Caco-2 (cell line): ENCODE measurements around the gene GDA. TPM values are rescaled to one million over a fixed set of nuclear protein-coding genes. Genes with fewer than 3 reads are reported as not detected.
A peak's percentile ranks its signal among the peaks of the same experiment; 100 is the strongest.

Experiments used
- BruUV-seq: library from RNA; stranded (reverse); fragments of 400-500 nt; replicated peaks from 2 replicates; lab custom pipeline; 2021; lab: Mats Ljungman, UMichigan
- CTCF ChIA-PET: fragments of 300-600 bp; sonication (Branson Sonifier 250); formaldehyde crosslinking; loops from one replicate; lab custom pipeline; 2022; ENCODE audit warnings: antibody characterized with exemption; lab: Charles Lee
- POLR2A ChIA-PET: fragments of 300-600 bp; sonication (Branson Sonifier 250); formaldehyde crosslinking; loops from one replicate; lab custom pipeline; 2022; ENCODE audit warnings: antibody characterized with exemption; lab: Charles Lee
- DNase-seq, 2 experiments: peaks; one replicate each; pipeline versions ENCODE4 v3.0.0 to v3.0.0-alpha.2; 2020 to 2022
- H3K27me3 ChIP-seq: replicated peaks from 2 replicates; pipeline ENCODE4 v1.6.0; 2011; ENCODE audit warnings: low read length; ENCODE audit not compliant: control insufficient read depth, insufficient read depth
- H3K36me3 ChIP-seq: 2 replicates; pipeline ENCODE4 v1.5.1; 2011; ENCODE audit warnings: low read length; ENCODE audit not compliant: control insufficient read depth, insufficient read depth
- H3K4me1 ChIP-seq: fragments of 250-450 bp; sonication (Bioruptor Pico); 2 replicates; pipeline ENCODE4 v1.5.1; 2020; ENCODE audit warnings: mild to moderate bottlenecking
- H3K4me3 ChIP-seq: 2 replicates; pipeline ENCODE4 v1.5.1; 2011; ENCODE audit warnings: low read depth, mild to moderate bottlenecking, control low read depth, low read length
- H3K9me3 ChIP-seq: fragments of 250-450 bp; sonication (Bioruptor Pico); 2 replicates; pipeline ENCODE4 v1.5.1; 2020; ENCODE audit warnings: mild to moderate bottlenecking, moderate library complexity
- H3K27ac Mint-ChIP-seq: one replicate; pipeline ENCODE4 v1.8.0; 2022; ENCODE audit warnings: mixed read lengths; ENCODE audit not compliant: unreplicated experiment
- H3K27me3 Mint-ChIP-seq: one replicate; pipeline ENCODE4 v1.8.0; 2022; ENCODE audit warnings: mixed read lengths; ENCODE audit not compliant: insufficient read depth, unreplicated experiment
- H3K36me3 Mint-ChIP-seq: one replicate; pipeline ENCODE4 v1.8.0; 2022; ENCODE audit warnings: mild to moderate bottlenecking, mixed read lengths; ENCODE audit not compliant: insufficient read depth, unreplicated experiment
- H3K4me1 Mint-ChIP-seq: one replicate; pipeline ENCODE4 v1.8.0; 2022; ENCODE audit warnings: low read depth, mixed read lengths; ENCODE audit not compliant: unreplicated experiment
- H3K4me3 Mint-ChIP-seq: one replicate; pipeline ENCODE4 v1.8.0; 2022; ENCODE audit warnings: mild to moderate bottlenecking, moderate library complexity, mixed read lengths; ENCODE audit not compliant: unreplicated experiment
- H3K9me3 Mint-ChIP-seq: one replicate; pipeline ENCODE4 v1.8.0; 2022; ENCODE audit warnings: mixed read lengths; ENCODE audit not compliant: unreplicated experiment
- intact Hi-C: fragments of 100-400 bp; cut with micrococcal nuclease; formaldehyde crosslinking; loops from one replicate; pipeline ENCODE4 v1.10.0; 2022; ENCODE audit not compliant: unreplicated experiment
- total RNA-seq: library from RNA; stranded (reverse); gene quantifications from 2 replicates; pipeline ENCODE4 v1.2.3, GENCODE V29; 2022
- TF ChIP-seq, protein P1 (sequence below), 2 experiments: fragments of 200-600 bp in 1 of 2; IDR thresholded peaks; 1 replicate in 1 of 2; 2 replicates in 1 of 2; pipeline versions ENCODE4 v1.5.1 to v1.8.0; 2011 to 2022; ENCODE audit warnings: antibody characterized with exemption in 1 of 2, control low read depth in 1 of 2, inconsistent platforms in 1 of 2, low read depth in 1 of 2, low read length in 1 of 2, mild to moderate bottlenecking in 1 of 2, moderate library complexity in 1 of 2; ENCODE audit not compliant: insufficient read depth in 1 of 2, severe bottlenecking in 1 of 2, unreplicated experiment in 1 of 2

GDA gene
- total RNA-seq, 1 experiment from 2014 or later, result 3.1 TPM

DNA sequence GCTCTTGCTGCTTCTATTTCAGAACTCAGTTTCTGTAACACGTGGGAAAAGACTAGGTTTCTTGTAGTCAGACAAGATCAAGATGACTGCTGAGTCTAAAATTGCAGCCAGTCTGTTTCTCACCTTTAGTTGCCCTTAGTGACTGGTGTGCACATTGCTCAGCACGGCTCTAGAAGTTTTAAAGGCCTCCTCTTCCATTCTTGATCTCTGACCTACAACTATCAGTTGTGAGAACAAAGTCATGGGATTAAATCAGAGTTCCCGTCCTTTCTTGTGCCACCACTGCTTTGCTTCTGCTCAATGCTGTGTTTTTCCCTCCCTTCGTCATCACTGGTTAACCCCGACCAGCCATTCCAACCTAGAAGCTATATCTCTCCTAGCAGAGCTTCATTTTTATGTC lies 52.8 kb downstream of the GDA start:
- ChIA-PET CTCF (no interaction called here), POLR2A (no interaction called here)
- no peaks in the 10 kb centered on the region for H3K27me3 Mint-ChIP-seq
- peaks cover 8% of the 10 kb centered on the region for H3K4me1 Mint-ChIP-seq
- H3K27ac Mint-ChIP-seq, result no peak overlapping the region
- Histone ChIP-seq H3K36me3 (no peaks in the 10 kb centered on the region), H3K27me3 (no peaks in the 10 kb centered on the region), H3K9me3 (no peaks in the 10 kb centered on the region), H3K4me3 (no peak overlapping the region), H3K4me1 (no peaks in the 10 kb centered on the region)
- BruUV-seq, result no TSS peak
- H3K4me3 Mint-ChIP-seq, result no peak overlapping the region
- DNase-seq, result no peak
- TF ChIP-seq, protein P1, sequence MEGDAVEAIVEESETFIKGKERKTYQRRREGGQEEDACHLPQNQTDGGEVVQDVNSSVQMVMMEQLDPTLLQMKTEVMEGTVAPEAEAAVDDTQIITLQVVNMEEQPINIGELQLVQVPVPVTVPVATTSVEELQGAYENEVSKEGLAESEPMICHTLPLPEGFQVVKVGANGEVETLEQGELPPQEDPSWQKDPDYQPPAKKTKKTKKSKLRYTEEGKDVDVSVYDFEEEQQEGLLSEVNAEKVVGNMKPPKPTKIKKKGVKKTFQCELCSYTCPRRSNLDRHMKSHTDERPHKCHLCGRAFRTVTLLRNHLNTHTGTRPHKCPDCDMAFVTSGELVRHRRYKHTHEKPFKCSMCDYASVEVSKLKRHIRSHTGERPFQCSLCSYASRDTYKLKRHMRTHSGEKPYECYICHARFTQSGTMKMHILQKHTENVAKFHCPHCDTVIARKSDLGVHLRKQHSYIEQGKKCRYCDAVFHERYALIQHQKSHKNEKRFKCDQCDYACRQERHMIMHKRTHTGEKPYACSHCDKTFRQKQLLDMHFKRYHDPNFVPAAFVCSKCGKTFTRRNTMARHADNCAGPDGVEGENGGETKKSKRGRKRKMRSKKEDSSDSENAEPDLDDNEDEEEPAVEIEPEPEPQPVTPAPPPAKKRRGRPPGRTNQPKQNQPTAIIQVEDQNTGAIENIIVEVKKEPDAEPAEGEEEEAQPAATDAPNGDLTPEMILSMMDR (IDR thresholded peaks at IDR 0.05; ENCODE audit: insufficient read depth in 1 of 2, low read depth in 1 of 2, low read length in 1 of 2, severe bottlenecking in 1 of 2, unreplicated experiment in 1 of 2), result no peak
- H3K36me3 Mint-ChIP-seq, result peaks cover 6% of the 10 kb centered on the region
- intact Hi-C loops, result loop anchor here (5.0 kb wide), 1 partner anchor 165 kb away; no protein-coding TSS in a partner anchor
- no peaks in the 10 kb centered on the region for H3K9me3 Mint-ChIP-seq

GRCh38 chr9:72203205-72203803 lies 54.1 kb downstream of the GDA start:
- Mint-ChIP-seq H3K27ac (no peak overlapping the region), H3K27me3 (no peaks in the 10 kb centered on the region), H3K4me1 (peaks cover 12% of the 10 kb centered on the region), H3K4me3 (no peak overlapping the region), H3K9me3 (no peaks in the 10 kb centered on the region), H3K36me3 (peaks cover 6% of the 10 kb centered on the region)
- no TSS peak for BruUV-seq
- TF ChIP-seq, protein P1 (IDR thresholded peaks at IDR 0.05; ENCODE audit: insufficient read depth in 1 of 2, low read depth in 1 of 2, low read length in 1 of 2, severe bottlenecking in 1 of 2, unreplicated experiment in 1 of 2), result peak; percentile 27 to 37
- ChIA-PET CTCF (no interaction called here), POLR2A (no interaction called here)
- Histone ChIP-seq H3K9me3 (no peaks in the 10 kb centered on the region), H3K27me3 (no peaks in the 10 kb centered on the region), H3K4me3 (no peak overlapping the region), H3K4me1 (no peaks in the 10 kb centered on the region), H3K36me3 (no peaks in the 10 kb centered on the region)
- peak in 1 of 2 experiments; percentile 11 for DNase-seq
- intact Hi-C loops, result loop anchor here (1.0 to 5.0 kb wide), 2 partner anchors 69 to 166 kb away; no protein-coding TSS in a partner anchor

GRCh38 chr9:72204062-72204461 lies 54.8 kb downstream of the GDA start:
- Mint-ChIP-seq H3K4me3 (no peak overlapping the region), H3K9me3 (no peaks in the 10 kb centered on the region), H3K27me3 (no peaks in the 10 kb centered on the region), H3K27ac (no peak overlapping the region), H3K36me3 (peaks cover 6% of the 10 kb centered on the region), H3K4me1 (peaks cover 12% of the 10 kb centered on the region)
- Histone ChIP-seq H3K4me3 (no peak overlapping the region), H3K36me3 (no peaks in the 10 kb centered on the region), H3K9me3 (no peaks in the 10 kb centered on the region), H3K4me1 (no peaks in the 10 kb centered on the region), H3K27me3 (no peaks in the 10 kb centered on the region)
- CTCF ChIA-PET, result no interaction called here
- POLR2A ChIA-PET, result no interaction called here
- TF ChIP-seq, protein P1 (IDR thresholded peaks at IDR 0.05; ENCODE audit: insufficient read depth in 1 of 2, low read depth in 1 of 2, low read length in 1 of 2, severe bottlenecking in 1 of 2, unreplicated experiment in 1 of 2), result no peak
- BruUV-seq, result no TSS peak
- intact Hi-C loops, result loop anchor here (5.0 kb wide), 1 partner anchor 167 kb away; no protein-coding TSS in a partner anchor
- DNase-seq, result no peak
